GM12892 (cell line): Measurements from ENCODE around the gene ZNF283.

Experiments used
- POLR2A ChIP-seq: IDR thresholded peaks from 2 replicates; pipeline ENCODE4 v1.6.1; 2011; ENCODE audit warnings: low read depth, low read length, control low read depth
- TAF1 ChIP-seq: IDR thresholded peaks from 2 replicates; pipeline ENCODE4 v1.6.1; 2011; ENCODE audit warnings: low read depth, mild to moderate bottlenecking, control low read depth, low read length, borderline replicate concordance

GRCh38 chr19:43880483-43880882, 53.4 kb downstream of the ZNF283 start:
- TF ChIP-seq POLR2A (no peak), TAF1 (no peak)
